ENCODE results near the gene DISC1. TPM values are rescaled to one million over a fixed set of nuclear protein-coding genes. Genes with fewer than 3 reads are reported as not detected.

The DISC1 gene
- total RNA-seq, 2 donors from 2014 or later = 7.9 to 10.9 TPM

GRCh38 chr1:231973830-231974229 lies 347.2 kb downstream of the DISC1 start:
- intact Hi-C loops (cut with DNase I) = no loop called here
- DNase-seq (ENCODE audit: low spot score) = no peak

- intact Hi-C loops (cut with DNase I) = no loop called here
- no peak for DNase-seq (ENCODE audit: low spot score)
Observed at GRCh38 chr1:231976231-231976630, 349.6 kb downstream of the DISC1 start.

GRCh38 chr1:231981675-231982074 lies 355.1 kb downstream of the DISC1 start:
- DNase-seq (ENCODE audit: low spot score) = no peak
- intact Hi-C loops (cut with DNase I) = no loop called here

GRCh38 chr1:231982871-231983587 lies 356.4 kb downstream of the DISC1 start:
- no peak for DNase-seq (ENCODE audit: low spot score)
- intact Hi-C loops (cut with DNase I) = no loop called here

GRCh38 chr1:231983588-231984193 lies 357.1 kb downstream of the DISC1 start:
- DNase-seq (ENCODE audit: low spot score) = no peak
- intact Hi-C loops (cut with DNase I) = no loop called here

- intact Hi-C loops (cut with DNase I) = no loop called here
- DNase-seq (ENCODE audit: low spot score) = no peak
Observed at GRCh38 chr1:231985296-231986023, 358.9 kb downstream of the DISC1 start.

- intact Hi-C loops (cut with DNase I) = no loop called here
- no peak for DNase-seq (ENCODE audit: low spot score)
Observed at GRCh38 chr1:231986631-231987336, 360.2 kb downstream of the DISC1 start.

- DNase-seq (ENCODE audit: low spot score) = no peak
- intact Hi-C loops (cut with DNase I) = no loop called here
Observed at GRCh38 chr1:231990388-231990787, 363.8 kb downstream of the DISC1 start.

- intact Hi-C loops (cut with DNase I) = no loop called here
- no peak for DNase-seq (ENCODE audit: low spot score)
Observed at GRCh38 chr1:231991231-231991630, 364.6 kb downstream of the DISC1 start.

- intact Hi-C loops (cut with DNase I) = no loop called here
- no peak for DNase-seq (ENCODE audit: low spot score)
Observed at GRCh38 chr1:231993968-231994455, 367.4 kb downstream of the DISC1 start.

GRCh38 chr1:231998791-231999190 lies 372.2 kb downstream of the DISC1 start:
- intact Hi-C loops (cut with DNase I) = no loop called here
- DNase-seq (ENCODE audit: low spot score) = no peak

GRCh38 chr1:232005300-232005699 lies 378.7 kb downstream of the DISC1 start:
- intact Hi-C loops (cut with DNase I) = no loop called here
- DNase-seq (ENCODE audit: low spot score) = no peak

GRCh38 chr1:232009741-232010140 lies 383.2 kb downstream of the DISC1 start:
- intact Hi-C loops (cut with DNase I) = no loop called here
- no peak for DNase-seq (ENCODE audit: low spot score)

GRCh38 chr1:232011961-232012360 lies 385.4 kb downstream of the DISC1 start:
- DNase-seq (ENCODE audit: low spot score) = no peak
- intact Hi-C loops (cut with DNase I) = no loop called here

GRCh38 chr1:232012773-232013386 lies 386.3 kb downstream of the DISC1 start:
- intact Hi-C loops (cut with DNase I) = no loop called here
- no peak for DNase-seq (ENCODE audit: low spot score)

GRCh38 chr1:232014941-232015340 lies 388.4 kb downstream of the DISC1 start:
- intact Hi-C loops (cut with DNase I) = no loop called here
- DNase-seq (ENCODE audit: low spot score) = no peak

GRCh38 chr1:232016616-232017015 lies 390.0 kb downstream of the DISC1 start:
- no peak for DNase-seq (ENCODE audit: low spot score)
- intact Hi-C loops (cut with DNase I) = no loop called here

- no peak for DNase-seq (ENCODE audit: low spot score)
- intact Hi-C loops (cut with DNase I) = no loop called here
Observed at GRCh38 chr1:232017057-232017456, 390.5 kb downstream of the DISC1 start.

GRCh38 chr1:232017759-232018158 lies 391.2 kb downstream of the DISC1 start:
- intact Hi-C loops (cut with DNase I) = no loop called here

More at GRCh38 chr1:232017759-232018158, 391.2 kb downstream of the DISC1 start:
- DNase-seq (ENCODE audit: low spot score) = no peak

All from posterior vena cava (tissue), 2 donors.